ENCODE results near the gene ASMTL.

- TF ChIP-seq, protein P1, sequence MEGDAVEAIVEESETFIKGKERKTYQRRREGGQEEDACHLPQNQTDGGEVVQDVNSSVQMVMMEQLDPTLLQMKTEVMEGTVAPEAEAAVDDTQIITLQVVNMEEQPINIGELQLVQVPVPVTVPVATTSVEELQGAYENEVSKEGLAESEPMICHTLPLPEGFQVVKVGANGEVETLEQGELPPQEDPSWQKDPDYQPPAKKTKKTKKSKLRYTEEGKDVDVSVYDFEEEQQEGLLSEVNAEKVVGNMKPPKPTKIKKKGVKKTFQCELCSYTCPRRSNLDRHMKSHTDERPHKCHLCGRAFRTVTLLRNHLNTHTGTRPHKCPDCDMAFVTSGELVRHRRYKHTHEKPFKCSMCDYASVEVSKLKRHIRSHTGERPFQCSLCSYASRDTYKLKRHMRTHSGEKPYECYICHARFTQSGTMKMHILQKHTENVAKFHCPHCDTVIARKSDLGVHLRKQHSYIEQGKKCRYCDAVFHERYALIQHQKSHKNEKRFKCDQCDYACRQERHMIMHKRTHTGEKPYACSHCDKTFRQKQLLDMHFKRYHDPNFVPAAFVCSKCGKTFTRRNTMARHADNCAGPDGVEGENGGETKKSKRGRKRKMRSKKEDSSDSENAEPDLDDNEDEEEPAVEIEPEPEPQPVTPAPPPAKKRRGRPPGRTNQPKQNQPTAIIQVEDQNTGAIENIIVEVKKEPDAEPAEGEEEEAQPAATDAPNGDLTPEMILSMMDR (conservative IDR thresholded peaks at IDR 0.05), result no peak
- no peak for TF ChIP-seq EZH2 (IDR thresholded peaks at IDR 0.05; ENCODE audit: low read depth)
Measured at GRCh38 chrX:1475481-1475880, 22.8 kb upstream of the ASMTL start.

All from PC-9 (cell line).